GM04504 (cell line): ENCODE measurements around the gene PNPLA2.

Experiments used
- DNase-seq: peaks from one replicate; pipeline ENCODE4 v3.0.0-alpha.2; 2012; ENCODE audit warnings: low read depth

PNPLA2 gene

DNA sequence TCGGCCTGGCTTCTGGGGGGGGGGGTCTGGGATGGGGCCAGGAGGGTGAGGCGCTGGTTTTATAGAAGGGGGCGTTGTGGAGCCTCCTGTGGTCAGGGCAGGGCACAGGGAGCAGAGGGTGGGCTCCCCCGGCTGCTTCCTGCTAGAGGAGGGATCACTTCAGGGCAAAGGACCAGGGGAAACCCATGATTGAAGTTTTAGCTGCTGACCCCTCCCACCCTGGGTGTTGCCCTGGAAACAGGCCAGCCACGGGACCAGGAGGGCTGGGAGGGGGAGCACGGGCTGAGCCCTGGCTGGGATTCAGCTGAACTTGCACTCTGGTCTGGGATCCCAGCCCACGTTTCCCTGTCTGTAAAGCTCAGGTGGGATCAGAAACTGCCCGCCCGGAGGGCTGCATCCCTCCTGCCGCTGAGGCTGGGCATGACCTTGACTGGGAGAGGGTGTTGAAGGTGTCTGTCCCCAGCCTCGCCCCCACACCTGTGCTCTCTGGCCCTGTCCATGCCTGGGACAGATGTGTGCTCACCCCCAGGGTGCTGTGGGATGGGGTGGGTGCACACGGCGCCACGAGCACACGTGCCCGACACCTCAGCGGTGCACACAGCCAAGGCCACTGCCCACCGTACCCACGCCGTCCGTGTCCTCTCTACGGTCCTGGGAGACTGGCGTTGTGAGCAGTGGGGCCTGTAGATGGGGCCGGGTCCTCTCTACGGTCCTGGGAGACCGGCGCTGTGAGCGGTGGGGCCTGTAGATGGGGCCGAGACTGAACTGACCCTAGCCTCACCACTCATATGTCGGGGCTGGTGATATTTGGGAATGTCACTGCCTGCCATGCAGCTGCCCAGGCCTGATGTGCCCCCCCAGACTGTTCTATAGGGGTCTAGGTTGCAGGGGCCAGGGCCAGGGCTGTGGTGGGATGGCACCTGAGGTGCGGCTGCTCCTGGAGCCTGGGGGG lies 26.3 kb downstream of the PNPLA2 start:
- peak; percentile 92 for DNase-seq

DNA sequence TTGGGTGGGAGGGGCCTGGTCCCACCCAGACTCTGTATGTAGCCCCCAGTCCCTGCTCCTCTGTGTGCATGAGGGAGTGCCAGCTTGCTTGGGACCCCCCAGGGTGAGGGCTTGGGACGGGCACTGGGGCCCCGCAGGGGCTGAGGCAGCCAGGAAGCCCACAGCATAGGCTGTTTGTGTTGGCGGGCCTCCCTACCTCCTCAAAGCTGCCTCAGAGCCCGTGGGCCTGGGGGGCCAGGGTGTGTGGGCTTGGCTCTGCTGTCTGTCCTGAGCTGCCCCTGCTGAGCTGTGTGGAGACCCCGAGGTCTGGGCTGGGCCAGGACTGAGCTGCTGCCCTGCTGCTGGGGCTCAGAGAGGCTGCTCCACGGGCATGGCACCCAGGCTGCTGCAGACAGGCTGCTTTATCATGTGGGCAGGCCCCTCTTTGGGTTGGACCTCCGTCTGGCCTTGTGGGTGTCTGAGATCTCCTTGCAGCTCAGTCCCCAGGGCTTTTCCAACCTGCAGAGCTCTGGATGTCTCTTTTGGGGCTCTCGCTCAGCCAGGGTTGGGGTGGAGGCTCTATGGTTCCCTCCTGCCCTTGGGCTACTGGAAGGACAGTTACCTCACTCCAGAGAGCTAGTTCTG lies 27.3 kb downstream of the PNPLA2 start:
- DNase-seq, result no peak

DNA sequence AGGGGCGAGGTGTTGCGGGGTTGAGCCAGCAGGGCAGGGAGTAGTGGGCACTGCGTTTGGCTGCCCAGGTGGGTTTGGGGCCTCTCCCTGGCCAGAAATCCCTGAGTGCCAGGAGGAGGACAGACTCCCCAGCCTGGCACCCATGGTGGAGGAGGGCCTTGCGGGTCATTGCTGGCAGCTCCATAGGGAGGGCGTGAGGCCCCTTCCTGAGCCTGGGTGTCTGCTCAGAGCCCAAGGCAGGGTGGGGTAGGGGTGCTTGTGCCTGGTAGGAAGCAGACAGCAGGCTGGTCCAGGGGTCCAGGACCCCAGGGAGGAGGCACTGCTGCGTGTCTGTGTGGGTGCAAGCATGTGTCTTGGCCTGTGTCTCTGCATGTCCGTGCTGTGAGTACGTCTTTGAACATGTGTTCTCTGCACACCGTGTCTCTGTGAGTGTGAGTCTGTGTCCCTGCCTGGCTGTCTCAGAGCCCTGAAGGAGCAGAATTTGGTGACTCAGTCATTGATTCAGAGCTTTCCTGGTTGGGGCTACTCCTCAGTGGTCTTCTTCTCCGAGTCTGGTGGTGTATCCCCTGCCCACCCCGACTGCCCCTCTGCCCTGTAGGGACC lies 27.9 kb downstream of the PNPLA2 start:
- DNase-seq, result no peak

DNA sequence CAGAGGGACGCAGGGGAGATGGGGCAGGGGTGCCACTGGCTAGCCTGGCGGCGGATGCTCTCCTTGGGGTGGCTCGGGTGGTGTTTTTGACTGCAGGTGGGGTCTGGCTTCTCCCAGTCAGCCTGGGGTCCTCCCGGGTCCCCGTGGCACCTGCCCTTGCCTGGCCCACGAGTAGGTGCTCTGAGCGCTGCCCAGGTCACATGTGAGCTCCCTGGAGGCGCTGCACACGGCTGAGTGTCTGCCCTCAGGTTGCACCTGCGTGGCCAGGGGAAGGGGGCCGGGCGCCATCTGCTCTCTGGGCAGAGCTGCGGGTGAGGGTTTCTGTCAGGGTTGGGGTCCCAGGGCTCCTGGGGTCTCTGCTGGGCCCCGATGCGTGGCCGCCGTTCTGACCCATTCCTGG lies 29.2 kb downstream of the PNPLA2 start:
- DNase-seq, result no peak

DNA sequence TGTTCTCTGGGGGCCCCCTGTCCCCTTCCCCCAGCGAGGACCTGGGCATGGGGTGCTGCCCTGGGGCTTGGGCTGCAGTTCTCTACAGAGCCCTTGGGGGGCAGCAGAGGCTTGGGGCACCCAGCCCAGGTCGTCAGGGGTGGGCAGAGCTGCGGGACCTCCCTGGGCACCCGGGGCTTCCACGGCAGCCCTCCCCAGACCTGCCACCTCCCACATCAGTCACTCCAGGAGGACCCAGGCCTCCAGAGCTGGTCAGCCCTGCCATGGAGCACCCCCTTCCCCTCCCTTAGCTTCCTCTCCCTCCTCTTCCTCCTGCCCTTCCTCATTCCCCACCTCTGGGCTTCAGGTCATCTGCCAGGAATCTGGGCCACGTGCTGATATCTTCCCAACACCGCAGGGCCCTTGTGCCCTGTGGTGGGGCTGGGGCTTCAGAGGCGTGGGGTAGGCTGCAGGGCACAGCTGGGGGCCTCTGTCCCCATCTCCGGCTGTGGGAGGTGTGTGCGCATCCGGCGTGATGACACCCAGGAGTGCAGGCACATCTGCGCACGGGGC lies 29.7 kb downstream of the PNPLA2 start:
- DNase-seq, result no peak

DNA sequence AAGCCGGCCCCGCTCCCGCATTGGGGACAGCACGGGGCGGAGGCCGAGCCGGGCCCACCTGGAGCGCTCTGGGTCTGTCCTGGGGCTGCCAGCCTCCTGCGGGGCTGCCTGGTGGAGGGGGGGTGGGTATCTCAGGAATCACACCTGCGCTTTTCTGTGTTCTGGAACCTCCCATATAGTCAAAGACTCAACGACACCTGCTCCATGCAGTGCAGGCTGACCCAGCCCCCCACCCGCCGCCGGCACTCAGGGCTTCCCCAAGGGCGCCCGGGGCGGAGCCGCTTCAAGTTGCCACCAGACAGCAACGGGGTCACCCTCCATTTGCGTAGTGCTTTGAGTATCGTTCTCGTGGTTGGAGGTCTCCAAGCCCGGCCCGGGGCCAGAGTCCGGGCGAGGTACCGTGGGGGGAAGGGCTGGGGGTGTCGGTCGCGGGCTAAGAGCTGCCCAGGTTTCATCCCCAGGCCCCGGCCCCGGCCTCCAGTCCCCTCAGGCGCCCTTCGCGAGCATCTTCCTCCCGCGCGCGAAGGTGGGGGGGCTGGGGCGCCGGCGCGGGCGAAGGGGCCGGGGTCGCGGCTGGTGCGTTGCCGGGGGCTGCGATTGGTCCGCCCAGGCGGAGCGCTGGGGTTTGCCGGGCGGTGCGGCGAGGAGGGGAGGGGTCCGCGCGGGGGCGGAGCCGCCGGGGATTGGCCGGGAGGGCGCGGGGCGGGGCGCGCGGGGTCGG lies 30.6 kb downstream of the PNPLA2 start:
- no peak for DNase-seq

DNA sequence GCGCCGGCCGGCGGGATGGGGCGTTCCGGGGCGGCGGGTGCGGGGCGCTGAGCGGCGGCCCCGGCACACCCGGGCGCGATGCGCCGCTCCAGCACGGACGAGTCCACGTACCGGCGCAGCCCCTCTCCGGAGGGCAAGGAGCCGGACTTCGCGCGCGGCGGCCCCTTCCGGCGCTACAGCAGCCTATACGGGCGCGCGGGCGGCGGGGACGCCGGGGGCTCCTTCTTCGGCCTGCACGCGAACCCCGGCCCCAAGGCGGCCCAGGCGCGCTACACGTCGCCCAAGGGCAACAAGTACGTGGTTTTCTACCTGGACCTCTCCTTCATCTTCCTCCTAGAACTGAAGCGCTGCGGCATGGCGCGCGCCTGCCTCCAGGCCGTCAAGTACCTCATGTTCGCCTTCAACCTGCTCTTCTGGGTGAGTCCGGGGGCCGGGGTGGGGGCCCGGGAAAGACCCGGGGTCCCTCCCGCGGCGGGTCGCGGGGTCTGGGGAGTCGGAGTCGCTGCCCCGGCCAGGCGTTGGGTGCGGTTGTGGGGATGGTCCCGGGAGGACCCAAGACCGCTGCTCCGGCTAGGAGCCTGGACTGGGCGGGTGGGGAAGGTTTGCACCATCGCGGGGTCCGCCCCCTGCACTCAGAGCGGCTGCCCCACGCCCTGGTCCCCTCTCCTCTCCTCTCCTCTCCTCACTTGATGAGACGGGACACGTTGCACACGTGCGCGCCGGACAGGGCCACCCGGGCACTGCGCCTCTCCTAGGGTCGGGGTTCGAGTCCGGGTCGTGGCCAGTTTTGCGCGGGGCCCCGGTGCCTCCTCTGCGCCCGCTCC lies 31.4 kb downstream of the PNPLA2 start:
- no peak for DNase-seq

DNA sequence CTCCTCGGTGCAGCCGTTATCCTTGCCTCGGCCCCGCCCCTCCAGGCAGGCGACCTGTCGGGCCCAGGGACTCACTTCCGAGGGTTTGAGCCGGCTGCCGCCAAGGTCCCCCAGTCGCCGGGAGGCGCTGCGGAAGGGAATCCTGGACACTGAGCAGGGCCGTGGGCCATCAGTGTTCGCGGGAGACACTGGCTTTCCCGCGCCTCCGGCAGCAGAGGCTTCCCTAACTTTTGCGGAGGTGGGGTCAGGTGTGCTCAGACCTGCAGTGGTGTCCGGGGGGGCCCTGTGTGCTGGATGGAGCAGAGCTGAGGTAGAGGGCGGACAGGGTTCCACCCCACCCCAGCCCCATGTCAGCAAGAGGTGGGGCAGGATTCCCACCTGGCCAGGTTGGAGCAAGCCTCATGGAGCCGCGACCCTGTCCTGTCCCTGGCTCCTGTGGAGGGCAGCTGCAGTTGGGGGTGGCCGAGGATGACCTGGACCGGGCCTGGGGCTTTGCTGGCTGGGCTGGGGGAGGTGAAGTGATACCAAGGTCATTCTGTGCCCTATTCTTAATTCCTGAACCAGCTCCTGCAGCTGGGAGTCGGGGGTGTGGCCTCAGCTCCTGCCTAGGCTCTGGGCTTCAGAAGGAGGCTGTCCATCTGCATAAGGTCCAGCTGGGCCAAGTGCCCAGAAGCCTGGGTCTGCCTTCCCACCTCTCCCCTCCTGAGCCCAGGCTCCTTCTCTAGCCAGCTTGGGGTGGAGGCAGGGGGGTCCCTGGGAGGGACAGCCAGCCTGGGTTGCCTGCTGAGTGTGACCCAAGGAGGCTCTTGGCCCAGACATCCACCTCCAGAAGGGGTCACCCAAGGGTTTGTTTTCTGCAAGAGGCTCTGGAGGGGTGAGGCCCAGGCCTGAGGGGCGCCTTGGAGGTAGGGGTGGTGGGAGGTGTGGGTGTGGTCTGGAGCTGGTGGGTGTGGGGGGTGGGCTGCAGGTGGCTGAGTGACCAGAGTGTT lies 32.4 kb downstream of the PNPLA2 start:
- DNase-seq, result no peak

DNA sequence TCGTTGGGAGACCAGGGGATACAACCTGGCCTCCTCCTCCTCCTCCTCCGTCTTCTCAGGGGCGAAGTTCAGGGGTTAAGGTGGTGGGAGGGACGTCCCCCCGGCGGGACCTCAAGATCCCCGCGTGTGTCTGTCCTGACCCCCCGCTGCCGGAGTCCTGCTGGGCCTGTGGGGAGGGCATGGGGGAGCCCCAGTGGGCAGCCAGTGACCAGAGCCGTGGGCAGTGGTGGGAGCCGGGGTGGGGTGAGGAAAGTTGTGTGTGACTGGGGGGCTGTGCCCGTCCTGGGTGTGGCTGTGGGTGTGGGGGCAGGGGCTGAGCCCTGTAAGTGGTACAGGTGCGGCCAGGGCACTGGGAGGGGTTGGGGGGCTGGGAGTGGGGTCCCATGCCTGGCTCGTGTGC lies 34.0 kb downstream of the PNPLA2 start:
- no peak for DNase-seq

DNA sequence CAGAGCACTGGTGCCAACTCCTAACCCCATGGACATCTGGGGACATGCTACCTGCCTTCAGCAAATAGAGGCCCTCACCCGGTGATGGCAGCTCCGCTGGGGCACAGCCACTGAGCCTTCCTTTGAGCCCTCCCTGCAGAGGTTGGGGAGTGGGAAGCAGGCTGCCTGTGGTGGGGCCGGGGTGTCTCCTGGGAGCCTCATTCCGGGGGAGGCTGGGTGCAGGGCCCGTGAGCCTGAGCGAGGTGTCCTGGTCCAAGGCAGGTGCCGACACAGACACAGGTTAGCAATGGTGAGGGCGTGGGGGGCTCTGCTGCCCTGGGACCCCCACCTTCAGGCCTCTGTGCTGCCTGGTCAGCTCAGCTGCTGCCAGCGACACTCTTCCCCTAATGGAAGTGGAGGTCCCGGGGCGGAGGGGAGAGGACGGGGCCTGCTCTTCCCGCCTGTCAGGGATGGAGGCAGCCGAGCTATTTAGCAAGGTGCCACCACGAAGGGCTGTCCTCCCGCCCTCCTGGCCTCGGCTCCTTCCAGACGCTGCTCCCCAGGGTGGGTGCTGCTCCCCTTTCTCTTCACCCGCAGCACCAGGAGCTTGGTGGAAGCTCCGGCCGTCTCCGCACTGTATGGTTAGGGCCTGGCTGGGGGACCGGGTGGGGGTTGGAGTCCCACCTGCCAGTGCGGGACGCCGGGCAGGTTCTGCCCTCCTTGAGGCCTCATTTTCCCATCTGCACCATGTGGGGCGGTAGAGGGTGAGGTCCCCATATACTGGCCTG lies 35.2 kb downstream of the PNPLA2 start:
- DNase-seq, result no peak

DNA sequence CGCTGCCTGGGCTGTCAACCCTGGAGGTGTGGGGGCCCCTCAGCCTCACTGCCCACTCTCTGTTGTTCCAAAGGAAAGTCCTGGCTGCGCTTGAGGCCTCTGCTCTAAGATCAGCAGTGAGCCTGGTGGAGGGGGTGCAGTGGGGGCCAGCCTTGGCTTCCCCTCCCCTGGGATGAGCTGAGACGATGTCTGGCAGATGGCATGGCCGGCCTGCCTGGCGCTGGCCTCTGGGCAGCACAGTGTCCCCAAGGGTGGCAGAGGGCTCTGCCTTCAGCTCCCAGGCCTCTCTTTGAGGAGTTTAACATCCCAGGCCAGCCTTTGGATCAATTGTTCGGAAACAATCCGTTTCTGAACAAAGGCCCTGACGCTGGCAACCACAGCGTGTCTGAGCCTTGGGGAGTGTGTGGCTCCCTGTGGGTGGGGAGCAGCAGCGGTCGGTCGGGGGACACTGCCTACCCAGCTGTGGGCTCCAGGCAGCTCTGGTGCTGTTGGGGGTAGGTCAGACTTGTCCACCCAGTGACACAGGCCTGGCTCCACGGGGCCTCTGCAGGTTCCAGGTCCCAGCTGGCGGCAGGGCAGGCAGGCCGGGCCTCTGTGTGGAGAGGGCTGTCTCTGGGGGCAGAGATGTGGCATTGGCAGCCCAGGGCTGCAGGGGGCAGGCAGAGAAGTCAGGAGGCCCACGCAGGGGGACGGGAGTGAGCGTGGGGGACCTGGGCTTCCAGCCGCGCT lies 36.1 kb downstream of the PNPLA2 start:
- DNase-seq, result no peak

DNA sequence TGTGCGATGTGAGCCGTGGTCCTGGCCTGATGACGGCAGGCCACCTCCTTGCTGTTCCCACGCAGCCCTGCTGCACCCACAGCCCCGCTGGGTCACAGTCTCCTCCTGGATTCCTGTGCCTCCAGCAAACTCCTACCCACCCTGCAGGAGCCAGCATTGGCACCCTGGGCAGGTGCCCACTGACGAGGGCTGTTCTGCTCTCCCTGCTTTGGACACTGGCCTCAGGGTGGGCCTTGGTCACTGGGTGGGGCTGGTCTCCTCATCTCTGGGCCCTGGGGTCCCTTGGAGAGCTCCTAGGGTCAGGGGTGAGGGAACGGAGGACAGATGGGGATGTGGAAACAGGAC lies 36.6 kb downstream of the PNPLA2 start:
- DNase-seq, result no peak

DNA sequence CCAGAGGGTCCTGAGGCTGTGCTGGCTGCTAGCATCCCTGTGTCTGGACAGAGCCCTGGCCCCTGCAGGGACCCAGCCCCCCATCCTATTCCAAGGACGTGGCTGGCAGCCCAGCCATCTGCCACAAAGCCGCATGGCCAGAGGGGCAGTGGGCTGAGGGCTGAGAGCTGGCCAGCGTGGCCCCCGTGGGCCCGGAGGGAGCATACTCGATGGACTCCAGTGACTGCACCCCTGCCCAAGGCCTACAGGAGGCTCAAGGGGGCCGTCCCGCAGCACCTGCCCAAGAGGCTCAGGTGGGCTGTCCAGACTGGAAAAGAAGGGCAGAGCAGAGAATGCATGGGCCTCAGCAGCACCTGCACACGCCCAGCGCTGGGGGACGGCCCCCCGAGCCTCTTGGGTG lies 37.1 kb downstream of the PNPLA2 start:
- DNase-seq, result no peak

DNA sequence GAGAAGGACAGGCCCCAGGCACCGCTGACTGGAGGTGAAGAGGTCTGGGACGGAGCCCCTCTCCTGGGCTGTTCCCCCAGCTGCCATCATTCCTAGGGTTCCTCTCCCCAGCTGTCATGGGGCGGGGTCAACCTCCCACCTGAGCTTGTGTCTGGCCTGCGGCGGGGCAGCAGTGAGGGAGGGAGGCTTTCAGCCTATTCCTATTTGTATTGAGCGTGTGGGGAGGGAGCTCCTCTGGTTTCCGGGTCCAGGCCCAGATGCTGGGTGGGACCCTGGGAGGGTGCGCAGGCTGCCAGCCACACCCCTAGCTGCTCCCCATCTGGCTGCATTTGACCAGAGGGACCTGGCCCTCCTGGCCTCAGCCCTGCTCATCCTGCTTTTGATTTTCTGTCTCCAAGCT lies 37.7 kb downstream of the PNPLA2 start:
- no peak for DNase-seq

DNA sequence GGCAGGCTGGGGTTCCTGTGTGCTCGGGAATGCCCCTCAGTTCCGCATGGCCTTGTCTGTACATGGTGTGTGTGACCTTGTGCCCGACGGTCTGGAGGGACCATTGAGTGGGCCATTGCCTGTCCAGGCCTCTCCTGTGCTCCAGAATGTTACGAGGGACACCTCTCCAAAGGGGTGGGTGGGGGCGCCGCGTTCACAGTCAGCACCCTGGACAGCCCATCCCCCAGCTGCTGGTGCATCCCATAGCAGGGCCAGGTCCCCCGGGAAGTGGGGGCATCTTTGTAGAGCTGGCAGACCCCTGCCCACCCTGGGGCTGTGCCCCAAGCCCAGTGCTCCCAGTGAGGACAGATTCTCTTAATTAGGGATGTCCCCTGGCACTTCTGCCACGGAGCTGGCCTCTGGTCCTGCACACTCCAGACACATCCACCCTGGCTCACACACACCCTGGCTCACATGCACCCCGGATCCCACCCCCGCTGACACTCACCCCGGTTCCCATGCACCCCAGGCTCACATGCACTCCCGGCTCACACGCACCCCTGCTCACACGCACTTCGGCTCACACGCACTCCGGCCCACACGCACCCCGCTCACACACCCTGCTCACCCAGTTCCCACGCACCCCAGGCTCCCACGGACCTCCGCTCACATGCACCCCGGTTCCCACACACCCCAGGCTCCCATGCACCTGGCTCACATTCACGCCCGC lies 39.5 kb downstream of the PNPLA2 start:
- DNase-seq, result no peak

DNA sequence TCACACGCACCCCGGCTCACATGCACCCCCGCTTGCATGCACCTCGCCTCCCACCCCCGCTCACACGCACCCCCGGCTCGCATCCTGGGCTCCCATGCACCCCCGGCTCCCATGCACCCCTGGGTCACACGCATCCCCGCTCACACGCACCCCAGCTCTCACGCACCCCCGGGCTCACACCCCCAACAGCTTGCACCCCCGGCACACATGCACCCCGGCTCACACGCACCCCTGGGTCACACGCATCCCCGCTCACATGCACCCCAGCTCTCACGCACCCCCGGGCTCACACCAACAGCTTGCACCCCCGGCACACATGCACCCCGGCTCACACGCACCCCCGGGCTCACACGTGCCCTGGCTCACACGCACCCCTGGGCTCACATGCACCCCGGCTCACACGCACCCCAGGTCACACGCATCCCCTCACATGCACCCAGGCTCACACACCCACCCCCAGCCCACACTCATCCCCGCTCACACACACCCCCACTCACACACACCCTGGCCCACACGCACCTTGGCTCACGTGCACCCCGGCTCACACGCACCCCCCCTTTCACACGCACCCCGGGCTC lies 40.1 kb downstream of the PNPLA2 start:
- DNase-seq, result no peak

DNA sequence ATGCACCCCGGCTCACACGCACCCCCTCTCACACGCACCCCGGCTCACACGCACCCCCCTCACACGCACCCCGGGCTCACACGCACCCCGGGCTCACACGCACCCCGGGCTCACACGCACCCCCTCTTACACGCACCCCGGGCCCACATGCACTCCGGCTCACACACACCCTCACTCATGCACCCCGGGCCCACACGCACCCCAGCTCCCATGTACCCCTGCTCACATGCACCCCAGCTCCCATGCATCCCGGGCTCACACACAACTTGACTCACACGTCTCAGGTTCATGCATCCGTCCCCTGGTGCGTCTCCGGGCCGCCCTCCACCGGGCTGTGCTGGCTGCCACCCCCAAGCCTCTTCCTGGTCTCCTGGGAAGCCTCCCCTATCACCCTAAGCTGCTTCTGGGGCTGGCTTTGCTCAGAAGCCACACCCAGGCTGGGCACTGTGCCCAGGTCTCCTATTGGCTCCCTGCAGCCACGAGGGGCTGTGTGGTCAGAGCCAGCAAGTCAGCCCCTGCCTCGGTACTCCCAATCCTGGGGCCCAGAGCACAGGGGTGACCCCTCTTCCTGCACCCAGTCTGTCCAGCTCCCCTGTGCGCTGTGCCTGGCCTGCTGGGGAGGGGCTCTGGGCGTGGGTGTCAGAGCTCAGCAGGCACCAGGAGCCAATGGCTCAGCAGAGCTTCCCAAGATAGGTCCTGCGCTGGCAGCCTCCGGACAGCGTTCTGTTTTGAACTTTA lies 40.8 kb downstream of the PNPLA2 start:
- DNase-seq, result no peak
